Sigmoid colon (tissue), 7 donors: Measurements from ENCODE around the gene PHLPP1. TPM values are rescaled to one million over a fixed set of nuclear protein-coding genes. Genes with fewer than 3 reads are reported as not detected.

Source experiments
- DNase-seq: peaks from one replicate; pipeline ENCODE4 v3.0.0-alpha.2; 2019
- H3K27ac ChIP-seq, 4 donors: fragments of 200-600 bp; sonication (generic); one replicate each; pipeline ENCODE4 v1.5.1; 2016 to 2019; ENCODE audit warnings: mild to moderate bottlenecking in 1 of 4
- H3K27me3 ChIP-seq, 3 donors: fragments of 200-600 bp; sonication (generic); one replicate each; pipeline ENCODE4 v1.5.1; 2019; ENCODE audit warnings: mild to moderate bottlenecking in 1 of 3
- H3K36me3 ChIP-seq, 4 donors: fragments of 200-600 bp; sonication (generic); one replicate each; pipeline ENCODE4 v1.5.1; 2016 to 2019
- H3K4me1 ChIP-seq, 4 donors: fragments of 200-600 bp; sonication (generic); one replicate each; pipeline ENCODE4 v1.5.1; 2017 to 2019
- H3K4me3 ChIP-seq, 4 donors: fragments of 200-600 bp; sonication (generic); one replicate each; pipeline ENCODE4 v1.5.1; 2017 to 2019; ENCODE audit warnings: mild to moderate bottlenecking in 2 of 4, moderate library complexity in 1 of 4
- H3K9me3 ChIP-seq, 4 donors: fragments of 200-600 bp in 3 of 4; sonication (generic) in 3 of 4; one replicate each; pipeline versions ENCODE4 v1.5.1 to v1.6.1; 2013 to 2019
- CTCF ChIP-seq, 4 experiments: fragments of 450-650 bp in 3 of 4; fragments of 200-600 bp in 1 of 4; IDR thresholded peaks; one replicate each; pipeline ENCODE4 v1.5.1; 2016 to 2019; ENCODE audit warnings: antibody characterized with exemption in 4 of 4, mild to moderate bottlenecking in 3 of 4, moderate library complexity in 2 of 4
- EP300 ChIP-seq, 4 donors: sonication (generic); formaldehyde crosslinking; IDR thresholded peaks; one replicate each; pipeline ENCODE4 v1.6.1; 2017; ENCODE audit warnings: antibody characterized with exemption in 4 of 4
- POLR2A ChIP-seq, 2 donors: fragments of 450-650 bp; IDR thresholded peaks; one replicate each; pipeline ENCODE4 v1.6.1; 2016; ENCODE audit warnings: antibody characterized with exemption in 2 of 2, mild to moderate bottlenecking in 2 of 2, moderate library complexity in 2 of 2
- POLR2AphosphoS5 ChIP-seq, 4 donors: sonication (generic); formaldehyde crosslinking; IDR thresholded peaks; one replicate each; pipeline ENCODE4 v1.6.1; 2017; ENCODE audit warnings: antibody characterized with exemption in 4 of 4
- WGBS, 2 donors: extraction: QIAGEN DNeasy Blood & Tissue Kit; methylation state at CpG; one replicate each; pipeline ENCODE4 v1.1.7; 2013; 5-methylcytosine and 5-hydroxymethylcytosine counted together
- intact Hi-C: fragments of 100-400 bp; cut with DNase I; formaldehyde crosslinking; loops from one replicate; pipeline ENCODE4 v1.15.1; 2023
- polyA plus RNA-seq, 3 donors: library from polyadenylated mRNA; stranded (reverse); fragments of 200-250 nt; gene quantifications; one replicate each; pipeline ENCODE4 v1.2.3, GENCODE V29; 2013
- total RNA-seq, 4 donors: library from RNA; depleted of rRNA; stranded (reverse); fragments of >200 nt; gene quantifications; one replicate each; pipeline ENCODE4 v1.1.0, GENCODE V29; 2016
- donor health status: healthy with polysubstance abuse.
- donor health status: Bipolar disorder and iron deficiency.
- donor health status: healthy.

PHLPP1 gene
- total and polyA plus RNA-seq, 7 donors, result 4.2 to 18.6 (median 7.1) TPM

- DNase-seq, result no peak
- Histone ChIP-seq H3K4me1 (no peaks in the 10 kb centered on the region), H3K27me3 (no peaks in the 10 kb centered on the region), H3K9me3 (no peaks in the 10 kb centered on the region), H3K4me3 (no peak overlapping the region), H3K27ac (no peak overlapping the region), H3K36me3 (peaks cover 0 to 12% (median 8%) of the 10 kb centered on the region in 4 donors)
- 94 to 98% methylated on average over 1 of the region's 1 CpG for WGBS, 2 donors
- TF ChIP-seq CTCF (IDR thresholded peaks at IDR 0.05), result no peak
- no peak for TF ChIP-seq POLR2A (IDR thresholded peaks at IDR 0.05)
- no peak for TF ChIP-seq EP300 (IDR thresholded peaks at IDR 0.05)
- no peak for TF ChIP-seq POLR2AphosphoS5 (IDR thresholded peaks at IDR 0.05)
- intact Hi-C loops, result no loop called here
These were observed 234.9 kb downstream of the PHLPP1 start for GRCh38 chr18:62950246-62950645.

- DNase-seq, result no peak
- Histone ChIP-seq H3K27me3 (no peaks in the 10 kb centered on the region), H3K36me3 (no peaks in the 10 kb centered on the region), H3K4me3 (no peak overlapping the region), H3K27ac (no peak overlapping the region), H3K4me1 (no peaks in the 10 kb centered on the region), H3K9me3 (no peaks in the 10 kb centered on the region)
- intact Hi-C loops, result no loop called here
- 61 to 91% methylated on average over 4 of the region's 4 CpGs for WGBS, 2 donors
- TF ChIP-seq POLR2A (IDR thresholded peaks at IDR 0.05), result no peak
- TF ChIP-seq EP300 (IDR thresholded peaks at IDR 0.05), result no peak
- TF ChIP-seq CTCF (IDR thresholded peaks at IDR 0.05), result no peak
- no peak for TF ChIP-seq POLR2AphosphoS5 (IDR thresholded peaks at IDR 0.05)
These were observed 237.5 kb downstream of the PHLPP1 start for GRCh38 chr18:62952807-62953206.

GRCh38 chr18:62953663-62954062, 238.3 kb downstream of the PHLPP1 start:
- no peaks in the 10 kb centered on the region for H3K9me3 ChIP-seq
- TF ChIP-seq EP300 (IDR thresholded peaks at IDR 0.05), result no peak
- no peak for TF ChIP-seq POLR2A (IDR thresholded peaks at IDR 0.05)
- TF ChIP-seq POLR2AphosphoS5 (IDR thresholded peaks at IDR 0.05), result no peak
- no peak for TF ChIP-seq CTCF (IDR thresholded peaks at IDR 0.05)
- DNase-seq, result no peak
- no peaks in the 10 kb centered on the region for H3K4me1 ChIP-seq
- H3K27me3 ChIP-seq, result no peaks in the 10 kb centered on the region
- no peak overlapping the region for H3K4me3 ChIP-seq
- no peaks in the 10 kb centered on the region for H3K36me3 ChIP-seq
- no peak overlapping the region for H3K27ac ChIP-seq
- intact Hi-C loops, result no loop called here
- WGBS, 2 donors, result 46 to 72% methylated on average over 2 of the region's 2 CpGs

GRCh38 chr18:62954366-62954765, 239.0 kb downstream of the PHLPP1 start:
- Histone ChIP-seq H3K36me3 (no peaks in the 10 kb centered on the region), H3K9me3 (no peaks in the 10 kb centered on the region), H3K4me3 (no peak overlapping the region), H3K27ac (no peak overlapping the region), H3K27me3 (no peaks in the 10 kb centered on the region), H3K4me1 (no peaks in the 10 kb centered on the region)
- TF ChIP-seq POLR2A (IDR thresholded peaks at IDR 0.05) (no peak), POLR2AphosphoS5 (IDR thresholded peaks at IDR 0.05) (no peak), CTCF (IDR thresholded peaks at IDR 0.05) (no peak), EP300 (IDR thresholded peaks at IDR 0.05) (no peak)
- 45 to 84% methylated on average over 2 of the region's 2 CpGs for WGBS, 2 donors
- intact Hi-C loops, result no loop called here
- DNase-seq, result no peak

- no peak for DNase-seq
- Histone ChIP-seq H3K4me1 (no peaks in the 10 kb centered on the region), H3K27me3 (no peaks in the 10 kb centered on the region), H3K27ac (no peak overlapping the region), H3K4me3 (no peak overlapping the region), H3K9me3 (no peaks in the 10 kb centered on the region), H3K36me3 (peaks cover 0 to 2% (median 0%) of the 10 kb centered on the region in 4 donors)
- intact Hi-C loops, result no loop called here
- TF ChIP-seq POLR2A (IDR thresholded peaks at IDR 0.05), result no peak
- TF ChIP-seq CTCF (IDR thresholded peaks at IDR 0.05), result peak in 3 of 4 experiments; percentile 30 to 40 (median 39)
- WGBS, 2 donors, result 71 to 80% methylated on average over 9 of the region's 9 CpGs
These were observed 242.6 kb downstream of the PHLPP1 start for GRCh38 chr18:62957885-62958472.
